ENCODE data around the gene MS4A4A. TPM values are rescaled to one million over a fixed set of nuclear protein-coding genes. Genes with fewer than 3 reads are reported as not detected.

The MS4A4A gene
- total and polyA plus RNA-seq, 2 of the 13 experiments (the other 11 are each of a cell fraction or from before 2014, with no cell fraction given), result not detected

- H3K36me3 ChIP-seq (replicated peaks in 1 of 2; ENCODE audit: control insufficient read depth in 1 of 2, insufficient read depth in 2 of 2, low read length in 2 of 2), result no peaks in the 10 kb centered on the region
- H3K4me2 ChIP-seq (ENCODE audit: low read depth, low read length), result no peak overlapping the region
- no peak for DNase-seq (ENCODE audit: low spot score)
- no peak overlapping the region for H3K9ac ChIP-seq (ENCODE audit: insufficient read depth, low read depth, low read length)
- no peak overlapping the region for H2AFZ ChIP-seq (ENCODE audit: low read length)
- in situ Hi-C loops (cut with HindIII; ENCODE audit: extremely low pct_ligation_motif_present, low pct_unique_long_range_greater_than_20kb) (no loop called here), intact Hi-C loops (cut with micrococcal nuclease; ENCODE audit: unreplicated experiment) (no loop called here)
- H3K79me2 ChIP-seq (ENCODE audit: insufficient read depth, low read length), result no peaks in the 10 kb centered on the region
- H3K4me1 ChIP-seq (ENCODE audit: insufficient read depth, low read length), result no peaks in the 10 kb centered on the region
- POLR2A ChIA-PET, result no interaction called here
- BruUV-seq (replicated peaks), result no TSS peak
- no peaks in the 10 kb centered on the region for H3K27me3 ChIP-seq (ENCODE audit: control insufficient read depth in 1 of 2, insufficient read depth in 2 of 2, low read length in 2 of 2)
- H3K4me3 ChIP-seq (replicated peaks in 1 of 3; ENCODE audit: insufficient read depth in 1 of 3, low read depth in 2 of 3, low read length in 3 of 3), result no peak overlapping the region
- no peaks in the 10 kb centered on the region for H4K20me1 ChIP-seq (ENCODE audit: insufficient read depth, low read length)
- no peaks in the 10 kb centered on the region for H3K9me3 ChIP-seq (ENCODE audit: low read length)
- no peak for ATAC-seq
- 34% methylated on average over 5 of the region's 5 CpGs for WGBS (ENCODE audit: low lambda C conversion rate)
- H3K27ac ChIP-seq (ENCODE audit: extremely low read length, insufficient read depth, low read length), result no peak overlapping the region
- CTCF ChIA-PET (ENCODE audit: low intra/inter-chr PET ratio, low total read pairs), result no interaction called here
- FAIRE-seq, result no peak
- TF ChIP-seq, protein P1, sequence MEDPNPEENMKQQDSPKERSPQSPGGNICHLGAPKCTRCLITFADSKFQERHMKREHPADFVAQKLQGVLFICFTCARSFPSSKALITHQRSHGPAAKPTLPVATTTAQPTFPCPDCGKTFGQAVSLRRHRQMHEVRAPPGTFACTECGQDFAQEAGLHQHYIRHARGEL (CRISPR knock-in tag; IDR thresholded peaks at IDR 0.05), result no peak
- TF ChIP-seq ZNF253 (CRISPR knock-in tag; IDR thresholded peaks at IDR 0.05; ENCODE audit: borderline replicate concordance) (no peak), IKZF1 (IDR thresholded peaks at IDR 0.05) (no peak), ZBTB40 (IDR thresholded peaks at IDR 0.05) (no peak), ZBTB40 (CRISPR knock-in tag; IDR thresholded peaks at IDR 0.05) (no peak)
These were observed 39.8 kb upstream of the MS4A4A start for GRCh38 chr11:60240662-60241061.

Measured in HepG2 (cell line).